PC-9 (cell line): ENCODE results near the gene HTRA2. TPM values are rescaled to one million over a fixed set of nuclear protein-coding genes. Genes with fewer than 3 reads are reported as not detected.
A peak's percentile ranks its signal among the peaks of the same experiment; 100 is the strongest.

ENCODE experiments used
- BruUV-seq: library from RNA; stranded (reverse); fragments of 400-500 nt; replicated peaks from 2 replicates; lab custom pipeline; 2021; lab: Mats Ljungman, UMichigan
- CTCF ChIA-PET: fragments of 300-600 bp; sonication (Branson Sonifier 250); formaldehyde crosslinking; loops from one replicate; lab custom pipeline; 2022; ENCODE audit warnings: antibody characterized with exemption; lab: Charles Lee
- POLR2A ChIA-PET: fragments of 300-600 bp; sonication (Branson Sonifier 250); formaldehyde crosslinking; loops from one replicate; lab custom pipeline; 2022; ENCODE audit warnings: antibody characterized with exemption; ENCODE audit not compliant: unreplicated experiment; lab: Charles Lee
- DNase-seq, 2 experiments: peaks; one replicate each; pipeline versions ENCODE4 v3.0.0 to v3.0.0-alpha.2; 2015 to 2022; ENCODE audit warnings: mixed read lengths in 1 of 2
- H2AFZ ChIP-seq: fragments of 200-600 bp; sonication (generic); 2 replicates; pipeline ENCODE4 v1.8.1; 2017; ENCODE audit warnings: antibody characterized with exemption
- H3F3A ChIP-seq: fragments of 200-600 bp; sonication (generic); 2 replicates; pipeline ENCODE4 v1.8.1; 2017; ENCODE audit warnings: antibody characterized with exemption, mild to moderate bottlenecking, low read depth; ENCODE audit not compliant: insufficient read depth
- H3K27ac ChIP-seq: fragments of 200-600 bp; sonication (generic); 2 replicates; pipeline ENCODE4 v1.6.1; 2016; ENCODE audit warnings: mixed run types
- H3K27me3 ChIP-seq: fragments of 200-600 bp; sonication (generic); 2 replicates; pipeline ENCODE4 v1.6.1; 2016; ENCODE audit warnings: low read depth, mixed run types; ENCODE audit not compliant: insufficient read depth
- H3K36me3 ChIP-seq: fragments of 200-600 bp; sonication (generic); 2 replicates; pipeline ENCODE4 v1.6.1; 2016; ENCODE audit warnings: low read depth, mixed run types
- H3K4me1 ChIP-seq: fragments of 200-600 bp; sonication (generic); replicated peaks from 2 replicates; pipeline ENCODE4 v1.6.1; 2016; ENCODE audit warnings: mixed run types; ENCODE audit not compliant: insufficient read depth
- H3K4me2 ChIP-seq: fragments of 200-600 bp; sonication (generic); 2 replicates; pipeline ENCODE4 v1.6.1; 2017; ENCODE audit warnings: mixed run types
- H3K4me3 ChIP-seq: fragments of 200-600 bp; sonication (generic); 2 replicates; pipeline ENCODE4 v1.6.1; 2016; ENCODE audit warnings: mixed run types
- H3K79me2 ChIP-seq: fragments of 200-600 bp; sonication (generic); 2 replicates; pipeline ENCODE4 v1.6.1; 2017; ENCODE audit warnings: low read depth, mixed run types
- H3K9me2 ChIP-seq: fragments of 200-600 bp; sonication (generic); 2 replicates; pipeline ENCODE4 v1.8.1; 2017; ENCODE audit warnings: mild to moderate bottlenecking; ENCODE audit not compliant: insufficient read depth
- H3K9me3 ChIP-seq: fragments of 200-600 bp; sonication (generic); 2 replicates; pipeline ENCODE4 v1.8.1; 2016; ENCODE audit warnings: low read depth; ENCODE audit not compliant: insufficient read depth
- H4K20me1 ChIP-seq: fragments of 200-600 bp; sonication (generic); 2 replicates; pipeline ENCODE4 v1.8.1; 2017; ENCODE audit not compliant: insufficient read depth
- EZH2 ChIP-seq: fragments of 200-600 bp; sonication (generic); IDR thresholded peaks from 2 replicates; pipeline ENCODE4 v1.8.0; 2017; ENCODE audit warnings: antibody characterized with exemption, low read depth
- intact Hi-C: fragments of 100-400 bp; cut with micrococcal nuclease; formaldehyde crosslinking; loops from one replicate; pipeline ENCODE4 v1.10.0; 2022; ENCODE audit not compliant: unreplicated experiment
- total RNA-seq: library from RNA; stranded (reverse); gene quantifications from 2 replicates; pipeline ENCODE4 v1.2.3, GENCODE V29; 2021
- TF ChIP-seq, protein P1 (sequence below): fragments of 200-600 bp; sonication (generic); conservative IDR thresholded peaks from 2 replicates; pipeline ENCODE4 v1.6.1; 2017; ENCODE audit warnings: mixed run types, antibody characterized with exemption, mild to moderate bottlenecking, moderate library complexity

The HTRA2 gene
- total RNA-seq, 1 experiment from 2014 or later: 23.5 TPM

- ChIA-PET CTCF (interaction anchor here (0.5 to 0.7 kb wide), 2 partner anchors 39 to 686 kb away, joined by 3 to 4 read pairs; no protein-coding TSS in a partner anchor), POLR2A (no interaction called here)
- Histone ChIP-seq H3K79me2 (peaks cover 23% of the 10 kb centered on the region), H3K4me2 (peak overlapping the region; percentile 99), H3K36me3 (0 out of 2 replicates have a peak, but pooled peaks cover 10% of the 10 kb centered on the region), H3K4me1 (peaks cover 26% of the 10 kb centered on the region), H3K27me3 (no peaks in the 10 kb centered on the region), H3F3A (peaks cover 19% of the 10 kb centered on the region; the same call in 1 of the 2 replicates), H3K9me3 (no peaks in the 10 kb centered on the region), H2AFZ (peak overlapping the region; percentile 95), H3K4me3 (peak overlapping the region; percentile 64), H3K9me2 (no peaks in the 10 kb centered on the region), H4K20me1 (no peaks in the 10 kb centered on the region), H3K27ac (peak overlapping the region; percentile 73)
- TSS peak; percentile 66 for BruUV-seq
- intact Hi-C loops: loop anchor here (1.0 to 10.0 kb wide), 4 partner anchors 21 to 337 kb away; partner anchors contain the start of genes AUP1, HTRA2, INO80B and TTC31
- DNase-seq: no peak
- TF ChIP-seq, protein P1, sequence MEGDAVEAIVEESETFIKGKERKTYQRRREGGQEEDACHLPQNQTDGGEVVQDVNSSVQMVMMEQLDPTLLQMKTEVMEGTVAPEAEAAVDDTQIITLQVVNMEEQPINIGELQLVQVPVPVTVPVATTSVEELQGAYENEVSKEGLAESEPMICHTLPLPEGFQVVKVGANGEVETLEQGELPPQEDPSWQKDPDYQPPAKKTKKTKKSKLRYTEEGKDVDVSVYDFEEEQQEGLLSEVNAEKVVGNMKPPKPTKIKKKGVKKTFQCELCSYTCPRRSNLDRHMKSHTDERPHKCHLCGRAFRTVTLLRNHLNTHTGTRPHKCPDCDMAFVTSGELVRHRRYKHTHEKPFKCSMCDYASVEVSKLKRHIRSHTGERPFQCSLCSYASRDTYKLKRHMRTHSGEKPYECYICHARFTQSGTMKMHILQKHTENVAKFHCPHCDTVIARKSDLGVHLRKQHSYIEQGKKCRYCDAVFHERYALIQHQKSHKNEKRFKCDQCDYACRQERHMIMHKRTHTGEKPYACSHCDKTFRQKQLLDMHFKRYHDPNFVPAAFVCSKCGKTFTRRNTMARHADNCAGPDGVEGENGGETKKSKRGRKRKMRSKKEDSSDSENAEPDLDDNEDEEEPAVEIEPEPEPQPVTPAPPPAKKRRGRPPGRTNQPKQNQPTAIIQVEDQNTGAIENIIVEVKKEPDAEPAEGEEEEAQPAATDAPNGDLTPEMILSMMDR: no peak
- no peak for TF ChIP-seq EZH2
Observed at GRCh38 chr2:74507926-74508520, 21.7 kb upstream of the HTRA2 start.

- BruUV-seq: no TSS peak
- peaks cover 23% of the 10 kb centered on the region for H3K4me1 ChIP-seq
- no peak for TF ChIP-seq EZH2
- TF ChIP-seq, protein P1: no peak
- H3K27ac ChIP-seq: no peak overlapping the region
- no peaks in the 10 kb centered on the region for H4K20me1 ChIP-seq
- intact Hi-C loops: no loop called here
- H3K4me3 ChIP-seq: no peak overlapping the region
- H3K9me3 ChIP-seq: no peaks in the 10 kb centered on the region
- H3K27me3 ChIP-seq: no peaks in the 10 kb centered on the region
- H3K36me3 ChIP-seq: 0 out of 2 replicates have a peak, but pooled peaks cover 5% of the 10 kb centered on the region
- no peak for DNase-seq
- no peaks in the 10 kb centered on the region for H3K9me2 ChIP-seq
- H3K79me2 ChIP-seq: peaks cover 22% of the 10 kb centered on the region
- H2AFZ ChIP-seq: no peak overlapping the region
- ChIA-PET CTCF (interaction anchor here (0.6 kb wide), 1 partner anchor 394 kb away, joined by 11 read pairs; no protein-coding TSS in a partner anchor), POLR2A (interaction anchor here (0.6 kb wide), 1 partner anchor 115 kb away, joined by 4 read pairs; no protein-coding TSS in a partner anchor)
- H3F3A ChIP-seq: peaks cover 7% of the 10 kb centered on the region; the same call in 1 of the 2 replicates
- no peak overlapping the region for H3K4me2 ChIP-seq
Observed at GRCh38 chr2:74510272-74510671, 19.5 kb upstream of the HTRA2 start.

DNA sequence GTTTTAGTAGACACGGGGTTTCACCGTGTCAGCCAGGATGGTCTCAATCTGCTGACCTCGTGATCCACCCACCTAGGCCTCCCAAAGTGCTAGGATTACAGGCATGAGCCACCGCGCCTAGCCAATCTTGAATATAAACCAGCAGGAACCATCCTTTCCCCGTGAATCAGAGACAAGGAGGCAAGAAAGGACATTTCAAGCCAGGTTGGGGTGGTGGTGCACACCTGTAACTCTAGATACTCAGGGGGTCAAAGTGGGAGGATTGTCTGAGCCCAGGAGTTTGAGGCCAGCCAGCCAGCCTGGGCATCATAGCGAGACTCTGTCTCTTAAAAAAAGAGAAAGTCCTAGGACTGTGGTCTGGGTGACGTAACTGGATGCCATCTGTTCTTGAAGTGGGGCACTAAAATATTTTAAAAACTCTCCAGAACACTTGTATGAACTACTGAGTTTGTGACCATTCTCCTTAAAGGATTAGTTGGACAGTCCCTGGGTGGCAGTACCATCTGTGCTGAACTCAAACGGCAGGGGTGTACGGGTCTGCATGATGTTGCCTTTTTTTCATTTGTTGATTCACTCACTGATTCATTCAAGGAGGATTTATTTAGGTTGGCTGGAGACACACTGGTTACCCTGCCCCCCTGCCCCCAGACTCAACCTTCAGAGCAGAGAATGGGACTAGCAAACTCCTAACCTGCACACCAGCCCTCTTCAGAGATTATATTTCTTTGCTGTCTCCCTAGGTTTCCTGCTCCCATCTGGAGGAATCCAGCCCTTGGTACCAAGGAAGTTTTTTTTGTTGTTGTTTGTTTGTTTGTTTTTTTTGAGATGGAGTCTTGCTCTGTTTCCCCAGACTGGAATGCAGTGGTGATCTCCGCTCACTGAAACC, 18.4 kb upstream of the HTRA2 start:
- H3K4me2 ChIP-seq: no peak overlapping the region
- POLR2A ChIA-PET: interaction anchor here (0.6 kb wide), 1 partner anchor 1465 kb away, joined by 3 read pairs; no protein-coding TSS in a partner anchor
- no peaks in the 10 kb centered on the region for H3K36me3 ChIP-seq
- DNase-seq: no peak
- TF ChIP-seq, protein P1: no peak
- TF ChIP-seq EZH2: no peak
- no peak overlapping the region for H2AFZ ChIP-seq
- no peaks in the 10 kb centered on the region for H4K20me1 ChIP-seq
- H3K79me2 ChIP-seq: peaks cover 11% of the 10 kb centered on the region
- no peaks in the 10 kb centered on the region for H3K9me3 ChIP-seq
- H3K4me3 ChIP-seq: no peak overlapping the region
- BruUV-seq: no TSS peak
- H3K27me3 ChIP-seq: no peaks in the 10 kb centered on the region
- intact Hi-C loops: no loop called here
- peaks cover 12% of the 10 kb centered on the region for H3K4me1 ChIP-seq
- H3F3A ChIP-seq: peaks cover 7% of the 10 kb centered on the region; the same call in 1 of the 2 replicates
- CTCF ChIA-PET: no interaction called here
- no peak overlapping the region for H3K27ac ChIP-seq
- no peaks in the 10 kb centered on the region for H3K9me2 ChIP-seq
